NCI-H1417 (cell line): ENCODE results near the gene MAEL.
"Not testable (repeated sequence)": the region's sequence is repeated elsewhere in the genome, so short reads cannot be mapped to it uniquely, and the experiment has no call there.

ENCODE experiments used
- DNase-seq, 3 experiments: peaks; one replicate each; lab custom pipeline; 2025; lab: John Stamatoyannopoulos, UW

Gene MAEL

DNA sequence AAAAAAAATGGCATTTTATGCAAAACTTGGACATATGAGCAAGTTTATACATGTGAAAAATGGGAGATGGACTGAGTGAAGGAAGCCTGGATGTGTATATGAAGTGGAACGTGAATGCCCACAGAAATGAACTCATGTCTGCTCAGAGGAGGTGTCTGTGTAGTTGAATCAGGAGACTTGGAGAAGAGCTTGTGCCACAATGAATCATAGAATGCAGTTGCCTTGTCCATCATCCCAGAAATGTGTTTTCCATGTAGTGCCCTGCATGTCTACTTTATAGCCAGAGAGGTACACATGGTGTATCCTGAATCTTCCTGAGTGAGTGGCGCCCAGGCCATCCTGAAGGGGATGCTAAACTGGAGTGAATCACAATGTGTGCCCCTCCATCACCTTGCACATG is 11.1 kb upstream of the MAEL start:
- DNase-seq: peak in 1 of 3 experiments; percentile 46

DNA sequence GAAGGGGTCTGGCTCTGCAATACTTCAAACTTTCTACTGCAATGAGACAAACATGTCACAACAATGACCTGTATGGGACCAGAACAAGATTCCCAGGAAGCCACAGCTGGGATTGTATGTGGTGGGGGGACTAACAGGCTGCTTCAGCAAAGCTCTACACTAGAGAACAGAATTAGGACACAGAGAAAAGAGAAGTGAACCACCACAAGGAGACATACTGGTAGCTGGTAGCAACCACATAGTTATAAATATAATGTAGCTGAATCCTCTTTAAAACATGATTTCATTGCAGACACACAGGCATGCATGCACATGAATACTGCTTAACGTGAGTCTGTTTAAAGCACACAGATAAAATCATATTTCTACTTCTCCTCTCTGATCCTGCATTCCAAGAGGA is 10.3 kb upstream of the MAEL start:
- DNase-seq: no peak

DNA sequence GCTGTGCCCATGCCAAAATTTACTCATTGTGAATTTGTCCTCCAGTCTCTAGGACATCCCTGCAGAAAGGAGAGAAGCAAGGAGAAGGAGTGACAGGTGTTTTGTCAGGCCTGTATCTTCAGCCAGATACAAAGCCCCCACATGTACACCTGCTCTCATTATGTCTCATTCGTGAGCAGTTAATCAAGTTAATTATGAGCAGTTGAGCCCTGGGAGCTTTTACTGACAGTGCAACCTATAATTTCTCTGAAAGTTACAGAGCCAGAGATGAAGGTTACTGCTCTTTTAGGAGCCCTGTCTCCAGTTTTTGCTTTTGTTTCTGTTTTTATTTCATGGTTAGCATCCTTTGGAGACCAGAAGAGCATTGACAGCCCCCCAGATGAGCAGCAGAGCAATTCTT is 8.7 kb upstream of the MAEL start:
- peak; percentile 47 to 96 (median 79) for DNase-seq

DNA sequence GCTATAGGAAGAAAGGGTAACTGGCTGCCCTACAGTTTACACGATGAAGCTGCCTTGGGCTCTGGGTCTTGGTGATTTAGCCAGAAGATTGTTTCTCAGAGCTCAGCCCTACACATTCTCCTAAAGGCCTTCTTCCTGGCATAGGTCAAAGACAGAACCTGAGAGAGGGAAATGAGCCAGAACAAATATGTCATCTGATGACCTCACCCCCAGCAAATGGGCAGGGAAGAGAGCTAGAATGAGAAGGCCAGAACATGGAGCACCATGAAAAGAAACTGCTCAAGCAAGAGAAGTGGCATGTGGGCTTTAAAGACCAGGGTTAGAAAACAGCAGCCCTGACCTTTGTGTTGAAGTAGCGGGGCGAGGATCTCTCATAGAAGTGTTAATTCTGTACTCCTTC is 8.3 kb upstream of the MAEL start:
- DNase-seq: peak in 1 of 3 experiments; percentile 47

DNA sequence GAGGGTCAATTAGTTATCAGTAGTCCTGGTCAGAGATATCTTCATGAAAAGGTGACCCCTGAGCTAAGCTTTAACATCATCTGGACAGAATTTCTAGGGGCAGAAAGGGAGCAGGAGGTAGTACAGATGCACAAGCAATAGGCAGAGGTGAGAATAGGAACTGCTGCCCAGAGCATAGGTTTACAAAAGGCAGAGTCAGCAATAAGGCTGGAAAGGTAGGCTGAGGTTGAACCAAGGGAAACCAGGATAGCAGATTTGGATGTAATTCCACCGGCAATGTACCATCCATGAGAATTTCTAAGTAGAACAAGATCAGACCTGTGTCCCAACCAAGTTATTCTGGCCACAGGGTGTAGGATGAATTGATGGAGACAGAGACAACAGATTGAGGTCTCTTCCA is 7.5 kb upstream of the MAEL start:
- DNase-seq: peak in 1 of 3 experiments; percentile 34

DNA sequence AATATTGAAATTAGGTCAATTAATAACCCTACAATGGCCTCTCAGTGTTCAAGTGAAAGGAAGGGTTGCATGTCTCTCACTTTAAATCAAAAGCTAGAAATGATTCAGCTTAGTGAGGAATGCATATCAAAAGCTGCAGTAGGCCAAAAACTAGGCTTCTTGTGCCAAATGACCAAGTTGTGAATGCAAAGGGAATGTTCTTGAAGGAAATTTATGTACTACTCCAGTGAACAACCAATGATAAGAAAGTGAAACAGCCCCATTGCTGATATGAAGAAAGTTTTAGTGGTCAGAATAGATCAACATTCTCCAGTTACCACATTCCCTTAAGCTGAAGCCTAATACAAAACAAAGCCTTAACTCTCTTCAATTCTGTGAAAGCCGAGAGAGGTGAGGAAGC is 10.0 kb downstream of the MAEL start:
- DNase-seq: no peak

DNA sequence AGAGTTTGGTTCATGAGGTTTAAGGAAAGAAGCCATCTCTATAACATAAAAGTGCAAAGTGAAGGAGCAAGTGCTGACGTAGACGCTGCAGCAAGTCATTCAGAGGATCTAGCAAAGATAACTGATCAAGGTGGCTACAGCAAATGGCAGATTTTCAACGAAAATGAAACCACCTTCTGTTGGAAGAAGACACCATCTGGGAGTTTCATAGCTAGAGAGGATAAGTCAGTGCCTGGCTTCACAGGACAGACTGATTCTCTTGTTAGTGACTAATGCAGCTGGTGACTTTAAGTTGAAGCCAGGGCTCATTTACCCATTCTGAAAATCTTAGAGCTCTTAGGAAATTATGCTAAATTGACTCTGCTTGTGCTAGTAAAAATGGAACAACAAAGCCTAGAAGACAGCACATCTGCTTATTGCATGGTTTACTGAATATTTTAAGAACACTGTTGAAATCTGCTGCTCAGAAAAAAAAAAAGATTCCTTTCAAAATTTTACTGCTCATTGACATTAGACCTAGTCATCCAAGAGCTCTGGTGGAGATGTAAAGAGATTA is 10.5 kb downstream of the MAEL start:
- DNase-seq: no peak

DNA sequence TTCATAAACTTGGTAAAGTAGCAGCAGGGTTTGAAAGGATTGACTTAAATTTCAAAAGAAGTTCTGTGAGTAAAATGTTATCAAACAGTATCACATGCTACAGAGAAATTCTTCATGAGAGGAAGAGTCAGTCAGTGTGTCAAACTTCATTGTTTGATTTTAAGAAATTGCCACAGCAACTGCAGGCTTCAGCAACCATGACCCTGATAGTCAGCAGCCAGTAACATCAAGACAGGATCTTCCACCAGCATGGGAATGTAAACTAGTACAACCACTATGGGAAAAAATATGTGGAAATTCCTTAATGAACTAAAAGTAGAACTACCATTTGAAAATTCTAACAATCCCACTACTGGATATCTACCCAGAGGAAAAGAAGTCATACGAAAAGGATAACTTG is 11.5 kb downstream of the MAEL start:
- DNase-seq: no peak

DNA sequence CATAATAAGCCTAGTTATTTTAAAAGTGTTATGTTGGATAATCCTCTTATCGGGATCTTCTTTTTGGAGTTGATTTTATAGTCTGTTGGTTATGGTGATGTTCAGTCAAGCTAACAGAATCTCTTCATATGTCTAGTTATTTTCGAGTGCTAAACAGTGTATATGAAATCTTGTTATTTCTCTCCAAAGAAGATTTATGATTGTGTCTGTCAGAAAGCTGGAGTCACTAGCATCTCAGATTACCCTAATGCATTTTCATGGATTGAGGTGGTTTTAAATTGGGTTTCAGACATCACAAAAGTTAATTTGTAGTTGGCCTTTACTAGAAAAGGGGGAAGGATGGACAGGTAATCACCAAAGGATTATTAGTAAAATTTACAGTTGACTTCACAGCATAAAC is 13.3 kb downstream of the MAEL start:
- no peak for DNase-seq

DNA sequence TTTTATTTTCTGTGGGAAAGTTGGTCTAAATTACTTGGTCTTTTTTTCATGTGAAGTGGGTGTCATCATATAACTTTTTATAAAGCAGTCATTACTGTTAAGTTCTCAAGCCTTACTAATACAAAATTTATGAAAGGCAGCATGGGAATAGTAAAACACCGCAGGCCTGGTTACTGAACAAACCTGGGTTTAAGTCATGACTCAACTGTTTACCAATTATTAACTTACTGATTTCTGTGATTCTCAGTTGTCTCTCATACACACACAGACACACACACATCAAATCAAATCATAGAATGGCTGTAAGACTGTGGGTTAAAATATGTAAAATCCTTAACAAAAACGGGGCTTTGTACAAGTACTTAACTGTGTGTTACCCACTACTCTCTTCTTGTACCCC is 14.6 kb downstream of the MAEL start:
- no peak for DNase-seq

DNA sequence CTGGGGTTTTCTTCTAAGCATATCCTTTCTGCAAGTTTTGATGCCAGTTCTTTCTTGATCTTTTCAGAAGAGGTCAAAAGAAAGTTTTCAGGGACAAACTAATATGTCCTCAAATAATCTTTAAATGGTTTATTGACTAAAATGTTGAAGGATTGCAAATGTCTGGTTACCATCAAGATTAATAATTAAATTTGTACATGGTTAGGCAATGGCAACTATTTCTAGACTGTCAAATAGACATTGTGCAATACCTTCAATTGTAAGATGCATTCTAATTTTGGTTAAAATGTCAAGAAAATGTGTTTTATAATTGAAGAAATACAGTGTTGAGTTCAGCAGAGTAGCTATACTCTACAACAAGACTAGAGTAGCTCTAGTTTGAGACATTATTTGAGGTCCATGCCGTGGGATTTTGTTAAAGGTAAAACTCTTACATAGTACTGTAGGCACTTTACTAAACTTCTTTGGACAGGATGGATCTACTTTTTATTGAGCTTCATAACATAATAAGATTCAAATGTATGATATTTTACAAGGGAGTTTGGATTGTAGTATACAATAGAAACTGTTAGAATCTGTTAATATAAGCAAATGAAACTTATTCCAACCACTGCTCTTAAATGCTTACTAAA is 22.6 kb downstream of the MAEL start:
- no peak for DNase-seq

DNA sequence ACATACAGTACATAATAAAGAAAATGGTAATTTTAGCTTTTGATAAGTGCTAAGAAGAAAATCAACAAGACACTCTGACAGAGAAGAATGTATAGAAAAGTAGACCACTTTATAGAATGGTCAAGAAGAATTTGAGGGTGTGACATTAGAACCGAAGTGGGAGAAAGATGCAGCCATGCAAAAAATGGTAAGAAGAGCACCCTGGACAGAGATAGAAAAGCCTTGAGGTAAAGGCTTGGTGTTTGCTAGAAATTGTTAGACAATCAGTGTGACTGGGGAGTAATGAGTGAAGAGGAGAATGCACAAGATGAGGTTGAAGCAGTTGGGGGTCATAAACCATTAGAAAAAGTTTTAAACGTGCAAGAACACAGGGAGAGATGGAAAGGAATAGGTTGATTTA is 23.5 kb downstream of the MAEL start:
- no peak for DNase-seq

DNA sequence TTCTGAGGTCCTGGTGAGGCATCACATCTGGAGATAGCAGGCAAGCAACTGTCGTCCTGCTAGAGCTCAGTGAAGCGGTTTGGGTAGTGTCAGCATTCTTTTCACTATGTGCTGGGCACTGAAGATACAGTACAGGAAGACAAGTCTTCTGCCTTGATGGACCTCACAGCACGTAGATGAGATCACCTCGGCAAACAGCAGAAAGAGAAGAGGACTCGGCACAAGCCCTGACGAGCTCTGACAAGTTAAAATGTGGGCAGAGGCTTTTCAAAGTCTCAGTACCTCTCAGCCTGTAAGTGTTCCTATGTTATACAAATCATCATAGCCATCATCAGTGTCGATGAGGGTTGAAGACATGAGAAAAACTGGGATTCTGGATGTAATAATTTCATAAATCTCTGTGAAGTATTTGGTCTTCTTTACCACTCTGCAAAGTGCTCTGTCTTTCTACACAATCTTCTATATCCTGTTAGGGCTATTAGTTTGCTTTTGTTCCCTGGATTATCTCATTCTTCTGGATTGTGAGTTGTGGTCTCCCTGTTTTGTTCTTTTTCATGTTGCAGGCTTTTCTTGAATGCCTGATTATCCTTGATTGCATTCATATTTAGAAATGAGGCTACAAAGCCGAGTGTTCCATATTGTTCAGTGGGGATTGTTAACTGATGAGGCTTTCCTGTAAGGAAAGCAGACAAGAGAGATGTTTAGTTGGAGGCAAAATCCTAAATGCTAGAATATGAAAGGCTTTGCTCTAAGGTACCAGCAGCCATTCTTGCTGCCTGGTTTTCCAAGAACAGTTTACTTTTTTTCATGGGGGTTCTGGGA is 24.2 kb downstream of the MAEL start:
- DNase-seq: no peak

DNA sequence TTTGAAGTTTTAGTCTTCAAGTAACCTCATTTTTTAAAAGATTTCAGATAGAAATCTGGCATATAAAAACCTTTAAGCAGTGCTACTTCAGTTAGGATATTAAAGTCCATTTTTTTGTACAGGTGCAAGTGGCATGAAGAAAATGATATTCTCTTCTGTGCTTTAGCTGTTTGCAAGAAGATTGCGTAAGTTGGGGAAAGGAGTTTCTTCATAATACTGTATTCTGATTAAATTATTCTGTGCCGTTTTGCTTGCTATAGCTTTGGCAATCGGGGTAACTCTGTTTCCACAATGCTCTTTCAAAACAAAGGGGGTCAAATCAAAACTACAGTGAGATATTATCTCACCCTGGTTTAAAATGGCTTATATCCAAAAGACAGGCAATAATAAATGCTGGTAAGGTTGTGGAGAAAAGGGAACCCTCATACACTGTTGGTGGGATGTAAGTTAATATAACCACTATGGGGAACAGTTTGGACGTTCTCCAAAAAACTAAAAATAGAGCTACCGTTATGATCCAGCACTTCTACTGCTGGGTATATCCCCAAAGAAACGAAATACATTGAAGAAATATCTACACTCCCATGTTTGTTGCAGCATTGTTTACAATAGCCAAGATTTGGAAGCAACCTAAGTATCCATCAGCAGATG is 27.1 kb downstream of the MAEL start:
- DNase-seq: no peak

DNA sequence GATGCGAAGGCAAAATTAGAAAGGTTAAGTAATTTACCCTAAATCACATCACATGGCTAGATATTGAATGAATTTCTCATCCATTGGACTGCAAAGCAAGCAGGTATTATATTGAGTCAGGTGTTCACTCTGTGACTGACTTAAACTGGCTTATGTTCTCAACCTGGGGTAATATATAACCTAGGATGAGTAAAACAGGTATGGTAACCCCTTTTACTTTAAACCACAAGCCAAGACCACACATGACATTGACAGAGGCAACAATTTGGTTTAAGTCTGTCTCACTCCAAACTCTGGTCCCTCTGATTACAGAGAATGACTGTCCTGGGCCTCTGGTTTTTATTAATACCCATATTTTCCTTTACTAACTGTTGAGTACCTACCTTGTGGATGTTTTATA is 33.3 kb downstream of the MAEL start:
- no peak for DNase-seq

DNA sequence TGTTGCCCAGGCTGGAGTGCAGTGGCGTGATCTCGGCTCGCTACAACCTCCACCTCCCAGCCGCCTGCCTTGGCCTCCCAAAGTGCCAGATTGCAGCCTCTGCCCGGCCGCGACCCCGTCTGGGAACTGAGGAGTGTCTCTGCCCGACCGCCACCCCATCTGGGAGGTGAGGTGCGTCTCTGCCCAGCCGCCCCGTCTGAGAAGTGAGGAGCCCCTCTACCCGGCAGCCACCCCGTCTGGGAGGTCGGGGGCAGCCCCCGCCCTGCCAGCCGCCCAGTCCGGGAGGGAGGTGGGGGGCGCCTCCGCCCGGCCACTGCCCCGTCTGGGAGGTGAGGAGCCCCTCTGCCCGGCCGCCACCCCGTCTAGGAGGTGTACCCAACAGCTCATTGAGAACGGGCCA is 40.5 kb downstream of the MAEL start:
- DNase-seq: not testable (repeated sequence)

DNA sequence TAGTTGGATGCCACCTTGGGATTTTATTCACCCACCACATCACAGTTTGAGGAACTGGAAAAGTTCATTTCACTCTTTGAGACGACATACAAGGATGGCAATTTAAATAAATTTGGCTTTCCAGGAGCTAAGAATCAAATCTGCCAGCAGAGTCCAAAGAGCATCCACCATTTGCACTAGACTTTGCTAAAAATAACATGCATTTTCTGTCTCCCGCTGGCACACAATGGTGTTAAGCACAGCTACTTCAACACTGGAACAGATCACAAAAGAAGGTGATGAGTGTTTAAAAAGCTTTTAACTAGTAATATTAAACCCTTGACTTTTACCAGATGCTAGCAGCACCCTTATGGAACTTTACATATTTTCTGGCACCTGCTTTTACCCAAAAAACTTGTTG is 44.6 kb downstream of the MAEL start:
- DNase-seq: peak; percentile 6 to 96 (median 62)

DNA sequence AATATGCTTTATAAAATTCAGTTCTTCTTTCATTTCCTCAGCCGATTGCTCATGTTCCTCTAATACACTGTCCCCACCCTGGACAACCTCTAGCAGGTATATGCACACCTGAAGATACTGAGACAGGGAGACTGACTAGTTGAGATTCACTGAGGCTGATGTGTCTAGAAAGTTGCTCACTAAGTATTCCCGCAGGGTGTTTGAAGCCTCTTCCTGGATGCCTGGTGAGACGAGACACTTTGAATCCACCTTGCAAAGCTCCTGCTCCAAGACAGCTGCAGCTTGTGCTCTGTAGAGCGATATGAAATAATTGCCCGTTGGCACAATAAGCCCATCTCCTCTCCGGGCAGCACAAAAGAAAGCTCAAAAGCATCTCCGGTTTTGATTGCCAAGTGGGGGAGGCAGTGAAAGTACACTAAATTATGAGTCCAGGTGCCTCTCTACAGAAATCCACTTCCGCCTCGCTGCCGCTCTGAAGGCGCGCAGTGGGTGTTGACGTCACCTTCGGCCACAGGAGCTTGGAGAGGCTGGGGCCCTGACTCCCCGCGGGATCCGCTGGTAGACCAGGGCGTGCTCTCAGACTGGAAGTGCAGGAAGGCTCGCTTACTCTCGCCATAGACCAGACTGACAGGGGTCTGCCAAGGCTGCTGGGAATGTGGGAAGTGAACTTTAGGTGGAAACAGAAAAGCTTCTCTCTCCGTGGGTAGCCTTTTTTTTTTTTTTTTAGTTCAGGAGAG is 54.8 kb downstream of the MAEL start:
- DNase-seq: peak; percentile 92 to 99 (median 98)

DNA sequence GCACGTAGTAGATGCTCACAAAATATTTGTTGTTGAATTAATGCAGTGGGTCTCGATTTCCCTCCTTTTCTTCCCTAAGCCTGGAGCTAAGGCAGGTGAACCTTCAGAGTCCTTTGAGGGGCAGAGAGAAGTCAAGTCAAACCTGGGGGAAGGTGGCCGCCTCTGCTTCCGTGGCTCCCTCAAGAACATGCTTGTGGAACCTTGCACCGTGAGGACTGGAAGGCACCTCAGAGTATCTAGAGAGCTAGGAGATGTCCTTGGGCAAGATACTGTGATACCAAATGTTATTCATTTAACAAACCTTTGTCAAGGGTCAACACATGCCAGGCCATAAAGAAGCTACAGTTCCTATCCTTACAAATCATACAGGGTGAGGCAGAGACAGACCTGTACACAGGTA is 62.8 kb downstream of the MAEL start:
- no peak for DNase-seq

DNA sequence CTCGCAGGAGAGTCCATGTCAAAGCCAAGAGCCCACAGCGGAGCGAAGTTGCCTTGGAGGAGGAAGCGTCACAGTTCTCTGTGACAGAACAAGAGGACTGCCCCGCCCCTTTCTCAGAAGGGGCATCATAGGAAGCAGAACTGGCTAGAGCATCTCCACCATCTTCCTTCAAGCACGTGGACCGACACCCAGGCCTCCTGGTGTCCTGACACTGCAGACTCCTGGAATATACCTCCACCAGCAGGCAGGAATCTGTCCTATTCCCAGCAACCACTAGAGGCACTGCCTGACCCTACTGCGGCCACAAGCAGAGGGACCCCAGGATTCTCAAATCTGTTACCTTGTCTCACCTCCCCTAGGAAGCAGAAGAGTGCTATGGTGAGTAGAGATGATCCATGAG is 63.3 kb downstream of the MAEL start:
- DNase-seq: peak; percentile 21 to 33 (median 26)

DNA sequence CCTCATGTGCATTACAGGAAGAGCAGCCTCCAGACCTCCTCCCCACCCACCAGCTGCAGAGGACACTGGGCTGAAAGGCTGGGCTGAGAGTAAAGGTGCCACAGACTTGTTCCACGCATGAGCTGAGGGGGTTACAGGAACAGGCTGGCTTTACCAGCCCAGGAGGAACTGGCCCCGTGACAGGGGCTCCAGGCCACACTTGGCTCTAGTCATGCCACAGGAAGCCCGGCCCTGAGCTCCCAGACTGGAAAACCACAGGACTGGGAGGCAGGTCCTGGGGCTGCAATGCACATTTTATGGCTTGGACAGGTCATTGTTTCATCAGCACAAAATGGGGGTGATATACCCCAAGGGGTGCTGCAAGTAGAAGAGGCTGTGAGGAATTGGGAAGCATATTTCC is 65.5 kb downstream of the MAEL start:
- no peak for DNase-seq

DNA sequence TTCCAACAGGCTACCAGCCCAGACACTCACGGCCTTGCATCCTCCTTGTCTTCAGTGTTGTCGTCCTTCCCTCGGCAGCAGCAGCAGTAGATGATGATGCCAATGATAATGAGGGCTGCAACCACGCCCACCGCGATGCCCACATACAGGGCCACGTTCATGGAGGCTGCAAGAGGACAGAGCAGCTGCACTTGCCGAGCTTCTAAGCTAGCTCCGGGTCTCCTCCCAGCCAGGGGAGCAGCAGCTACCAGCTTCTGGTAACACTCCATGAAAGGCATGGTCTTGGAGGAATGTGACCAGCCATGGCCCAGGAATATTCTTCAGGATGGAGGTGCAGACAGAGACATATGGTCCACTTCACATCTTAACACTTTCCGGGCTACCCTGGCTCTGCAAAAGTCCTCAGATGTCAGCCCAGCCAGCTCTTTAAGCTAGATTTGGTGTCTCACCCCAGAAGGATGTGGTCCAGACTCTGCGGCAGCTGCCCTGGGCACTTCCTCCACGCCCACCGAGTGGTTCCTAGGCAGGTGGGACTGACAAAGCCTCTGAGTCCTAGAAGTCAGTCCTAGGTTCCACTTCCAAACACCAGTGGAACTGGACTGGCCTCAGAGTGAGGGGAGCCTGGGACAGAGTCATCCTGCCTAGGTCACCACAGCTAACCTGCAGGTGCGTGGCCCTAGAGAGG is 66.0 kb downstream of the MAEL start:
- no peak for DNase-seq
